Measurements from ENCODE around the gene HP1BP3.

Gene HP1BP3

GRCh38 chr1:20786253-20787028, 666 bp downstream of the HP1BP3 start:
- Histone ChIP-seq H3K36me3 (no peaks in the 10 kb centered on the region), H3K27ac (peak overlapping the region; percentile 96), H3K27me3 (no peaks in the 10 kb centered on the region), H3K4me1 (ENCODE audit: control insufficient read depth in 1 of 2, insufficient read depth in 1 of 2, low read depth in 1 of 2, low read length in 1 of 2) (peaks cover 24 to 28% of the 10 kb centered on the region in 2 experiments), H3K4me3 (ENCODE audit: low read depth in 1 of 2, low read length in 1 of 2) (peak overlapping the region; percentile 69 to 98), H3K9me3 (no peaks in the 10 kb centered on the region)
- peak; percentile 53 for TF ChIP-seq CTCF (IDR thresholded peaks at IDR 0.05)

GRCh38 chr1:20785907-20786252, 1.2 kb downstream of the HP1BP3 start:
- Histone ChIP-seq H3K27ac (peak overlapping the region; percentile 96), H3K27me3 (no peaks in the 10 kb centered on the region), H3K4me1 (ENCODE audit: control insufficient read depth in 1 of 2, insufficient read depth in 1 of 2, low read depth in 1 of 2, low read length in 1 of 2) (peaks cover 24 to 28% of the 10 kb centered on the region in 2 experiments), H3K36me3 (no peaks in the 10 kb centered on the region), H3K4me3 (ENCODE audit: low read depth in 1 of 2, low read length in 1 of 2) (peak overlapping the region; percentile 69 to 98), H3K9me3 (no peaks in the 10 kb centered on the region)
- no peak for TF ChIP-seq CTCF (IDR thresholded peaks at IDR 0.05)

GRCh38 chr1:20775700-20776099, 11.4 kb downstream of the HP1BP3 start:
- Histone ChIP-seq H3K27ac (no peak overlapping the region), H3K9me3 (no peaks in the 10 kb centered on the region), H3K27me3 (no peaks in the 10 kb centered on the region), H3K36me3 (peaks cover 68% of the 10 kb centered on the region), H3K4me3 (ENCODE audit: low read depth in 1 of 2, low read length in 1 of 2) (no peak overlapping the region), H3K4me1 (ENCODE audit: control insufficient read depth in 1 of 2, insufficient read depth in 1 of 2, low read depth in 1 of 2, low read length in 1 of 2) (no peaks in the 10 kb centered on the region)
- TF ChIP-seq CTCF (IDR thresholded peaks at IDR 0.05) = no peak

GRCh38 chr1:20771780-20772179, 15.3 kb downstream of the HP1BP3 start:
- Histone ChIP-seq H3K4me1 (ENCODE audit: control insufficient read depth in 1 of 2, insufficient read depth in 1 of 2, low read depth in 1 of 2, low read length in 1 of 2) (no peaks in the 10 kb centered on the region), H3K4me3 (ENCODE audit: low read depth in 1 of 2, low read length in 1 of 2) (no peak overlapping the region), H3K27ac (no peak overlapping the region), H3K9me3 (no peaks in the 10 kb centered on the region), H3K36me3 (peaks cover 98% of the 10 kb centered on the region), H3K27me3 (no peaks in the 10 kb centered on the region)
- TF ChIP-seq CTCF (IDR thresholded peaks at IDR 0.05) = no peak

- H3K27me3 ChIP-seq = no peaks in the 10 kb centered on the region
- H3K4me3 ChIP-seq (ENCODE audit: low read depth in 1 of 2, low read length in 1 of 2) = no peak overlapping the region
- H3K9me3 ChIP-seq = no peaks in the 10 kb centered on the region
- H3K27ac ChIP-seq = no peak overlapping the region
- no peaks in the 10 kb centered on the region for H3K4me1 ChIP-seq (ENCODE audit: control insufficient read depth in 1 of 2, insufficient read depth in 1 of 2, low read depth in 1 of 2, low read length in 1 of 2)
- H3K36me3 ChIP-seq = peaks cover 100% of the 10 kb centered on the region
- no peak for TF ChIP-seq CTCF (IDR thresholded peaks at IDR 0.05)
Measured at GRCh38 chr1:20770314-20771087, 16.6 kb downstream of the HP1BP3 start.

All from neutrophil (primary cell).